GDM1 (cell line): ENCODE data around the gene BID.
"Not testable (repeated sequence)": the region's sequence is repeated elsewhere in the genome, so short reads cannot be mapped to it uniquely, and the experiment has no call there.

Experiments
- DNase-seq: peaks from one replicate; lab custom pipeline; 2025; lab: John Stamatoyannopoulos, UW

The BID gene

DNA sequence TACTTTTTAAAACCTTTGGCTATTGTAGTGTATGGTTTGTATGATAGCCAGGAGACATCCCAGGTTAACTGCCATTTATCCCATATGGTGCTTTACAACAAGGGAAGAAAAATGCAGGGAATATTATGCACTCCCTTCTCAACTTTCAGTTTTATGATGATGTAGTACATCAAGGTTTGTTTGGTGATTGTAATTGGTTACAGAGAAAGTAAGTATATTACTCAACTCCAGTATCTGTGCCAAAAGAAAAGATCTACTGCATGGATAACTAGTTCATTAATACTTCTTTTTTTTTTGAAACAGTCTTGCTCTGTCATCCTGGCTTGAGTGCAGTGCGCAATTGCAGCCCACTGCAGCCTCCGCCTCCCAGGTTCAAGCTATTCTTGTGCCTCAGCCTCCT, 70.5 kb downstream of the BID start:
- no peak for DNase-seq

DNA sequence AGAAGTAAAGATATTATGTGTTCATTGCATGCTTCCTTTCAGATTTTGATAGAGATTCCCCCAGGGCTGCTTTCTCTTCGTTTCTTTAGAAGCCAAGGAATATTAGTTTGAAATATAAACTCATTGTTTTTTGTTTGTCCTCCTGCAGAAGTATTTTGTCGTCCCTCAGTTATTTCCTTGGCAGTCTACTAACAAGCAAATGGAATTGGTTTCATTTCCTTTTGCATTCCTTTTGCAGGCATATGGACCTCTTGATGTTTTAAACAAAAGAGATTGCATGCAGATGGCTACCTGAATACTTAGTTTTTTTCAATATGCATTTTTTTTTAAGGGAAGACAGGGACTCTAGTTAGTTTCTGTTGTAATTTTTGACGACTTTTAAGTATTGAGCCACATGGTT, 73.5 kb downstream of the BID start:
- DNase-seq = no peak

DNA sequence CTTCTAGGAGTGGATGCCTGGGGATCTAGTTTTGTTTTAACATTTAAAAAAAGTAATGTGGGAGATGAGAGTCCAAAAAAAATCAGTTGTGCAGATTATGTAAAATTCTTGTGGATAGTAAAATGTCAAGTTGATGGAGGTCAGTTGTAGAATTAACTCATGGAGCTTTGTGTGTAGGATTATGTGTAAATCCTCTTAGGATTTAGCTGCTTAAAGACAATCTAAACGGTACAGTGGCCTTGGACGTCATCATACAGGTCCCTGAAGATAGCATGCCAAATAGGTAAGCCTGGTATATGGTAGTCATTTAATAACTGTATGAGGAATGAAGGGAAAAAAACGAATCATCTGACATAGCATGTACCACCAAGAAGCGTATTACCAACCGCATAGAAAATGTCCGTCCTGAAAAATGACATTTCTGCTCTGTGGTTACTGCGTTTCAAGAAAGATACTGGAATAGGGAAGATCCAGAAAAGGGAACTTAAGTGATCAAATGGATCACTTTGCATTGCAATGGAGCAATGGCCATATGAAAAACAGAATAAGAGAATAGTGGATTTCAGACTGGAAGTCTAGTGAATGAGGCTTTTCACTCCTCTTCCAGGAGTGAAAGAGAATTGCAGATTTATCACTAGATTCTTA, 74.5 kb downstream of the BID start:
- no peak for DNase-seq

DNA sequence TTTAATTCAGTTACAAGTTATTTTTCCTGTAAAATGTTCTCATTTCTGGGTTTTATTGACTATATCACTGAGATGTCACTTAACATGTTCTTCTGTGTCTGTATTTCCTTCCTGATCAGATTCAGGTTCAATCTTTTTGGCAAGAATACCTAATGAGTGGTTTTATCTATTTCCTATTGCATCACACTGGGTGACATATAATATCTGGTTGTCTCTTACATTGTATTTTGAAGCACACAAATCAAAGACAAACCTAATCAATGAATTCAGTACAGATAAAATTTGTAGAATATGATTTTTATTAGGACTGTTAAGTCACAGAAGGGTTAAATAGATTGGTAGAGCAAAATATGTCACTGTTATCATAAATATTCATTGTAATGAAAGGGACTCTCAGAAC, 75.3 kb downstream of the BID start:
- no peak for DNase-seq

DNA sequence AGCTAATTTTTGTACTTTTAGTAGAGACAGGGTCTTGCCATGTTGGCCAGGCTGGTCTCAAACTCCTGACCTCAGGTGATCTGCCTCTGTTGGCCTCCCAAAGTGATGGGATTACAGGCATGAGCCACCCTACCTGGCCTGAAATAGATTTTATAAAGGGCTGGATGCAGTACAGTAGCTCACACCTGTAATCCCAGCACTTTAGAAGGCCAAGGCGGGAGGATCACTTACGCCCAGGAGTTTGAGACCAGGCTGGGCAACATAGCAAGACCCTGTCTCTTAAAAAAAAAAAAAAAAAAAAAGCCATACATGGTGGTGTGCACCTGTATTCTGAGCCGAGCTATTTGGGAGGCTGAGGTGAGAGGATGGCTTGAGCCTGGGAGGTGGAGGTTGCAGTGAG, 76.0 kb downstream of the BID start:
- DNase-seq = not testable (repeated sequence)

DNA sequence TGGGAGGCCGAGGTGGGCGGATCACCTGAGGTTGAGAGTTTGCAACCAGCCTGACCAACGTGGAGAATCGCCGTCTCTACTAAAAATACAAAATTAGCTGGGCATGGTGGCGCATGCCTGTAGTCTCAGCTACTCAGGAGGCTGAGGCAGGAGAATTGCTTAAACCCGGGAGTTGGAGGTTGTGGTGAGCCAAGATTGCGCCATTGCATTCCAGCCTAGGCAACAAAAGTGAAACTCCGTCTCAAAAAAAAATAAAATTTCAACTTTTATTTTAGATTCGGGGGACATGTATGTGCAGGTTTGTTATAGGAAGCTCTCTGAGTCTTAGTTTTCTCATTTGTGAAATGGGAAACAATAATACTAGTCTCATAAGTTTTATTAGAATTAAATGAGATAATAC, 77.1 kb downstream of the BID start:
- DNase-seq = not testable (repeated sequence)

DNA sequence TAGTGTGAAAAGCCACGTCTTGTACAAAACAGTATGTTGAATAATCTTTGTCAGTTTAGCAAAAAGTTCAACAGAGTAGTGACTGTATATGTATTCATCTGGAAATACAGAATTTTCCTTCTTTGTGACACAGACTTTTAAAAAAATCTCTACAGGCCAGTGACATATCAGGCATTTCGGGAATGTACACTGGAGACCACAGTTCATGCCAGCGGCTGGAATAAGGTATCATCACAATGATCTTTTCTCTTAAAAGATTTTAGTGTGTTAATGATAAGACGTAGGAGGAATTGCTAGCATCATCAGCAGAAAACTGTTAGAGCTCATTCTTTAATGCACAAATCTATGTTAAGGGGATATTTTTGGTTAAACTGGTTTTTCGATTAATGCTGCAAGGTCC, 78.3 kb downstream of the BID start:
- DNase-seq = no peak

DNA sequence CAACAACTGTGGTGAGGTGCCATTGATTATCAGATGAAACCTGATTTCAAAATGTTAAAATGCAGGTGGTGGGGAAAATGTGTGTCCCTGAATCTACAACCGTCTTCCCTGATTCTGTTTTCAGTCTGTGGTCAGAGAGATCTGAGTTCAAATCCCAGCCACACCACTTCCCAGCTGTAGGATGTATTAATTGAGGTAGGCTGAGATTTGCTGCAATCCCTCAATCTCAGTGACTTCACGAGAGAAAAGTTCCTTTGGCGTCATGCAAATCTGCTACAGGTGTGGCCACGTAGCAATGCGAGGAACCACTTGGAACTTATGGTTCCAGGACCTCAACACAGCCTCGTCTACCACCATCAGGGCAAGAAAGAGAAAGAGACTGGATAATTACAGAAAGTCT, 79.5 kb downstream of the BID start:
- no peak for DNase-seq

DNA sequence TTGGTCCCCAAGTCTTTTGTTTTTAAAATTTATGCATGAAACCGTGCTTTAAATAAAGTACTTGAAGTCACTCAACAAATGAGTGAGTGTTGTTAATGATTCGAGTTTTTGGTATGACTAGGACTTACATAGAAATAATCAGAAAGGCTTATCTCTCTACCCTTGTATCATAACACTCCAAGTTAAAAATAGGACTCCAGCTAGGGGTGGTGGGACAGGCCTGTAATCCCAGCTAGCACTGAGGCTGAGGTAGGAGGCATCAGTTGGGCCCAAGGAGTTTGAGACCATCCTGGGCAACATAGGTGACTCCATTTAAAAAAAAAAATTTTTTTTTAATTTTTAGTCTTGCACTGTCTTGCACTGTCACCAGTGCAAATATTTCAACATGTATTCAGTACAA, 80.1 kb downstream of the BID start:
- DNase-seq = no peak

DNA sequence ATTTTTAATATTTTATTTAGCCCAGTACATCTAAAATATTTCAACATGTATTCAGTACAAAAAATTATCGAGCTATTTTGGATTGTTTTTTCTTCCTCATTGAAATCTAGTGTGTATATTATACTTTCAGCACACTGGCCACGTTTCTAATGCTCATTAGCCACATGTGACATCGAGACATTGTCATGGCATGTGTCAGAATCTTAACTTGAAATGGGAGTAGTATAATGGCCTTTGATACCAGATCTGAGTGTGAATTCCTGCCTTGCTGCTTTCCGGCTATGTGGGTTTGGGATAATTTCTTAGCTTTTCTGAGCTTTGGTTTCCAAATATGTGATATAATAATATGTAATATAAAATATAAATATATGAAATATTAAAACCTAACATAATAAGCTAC, 81.4 kb downstream of the BID start:
- no peak for DNase-seq

DNA sequence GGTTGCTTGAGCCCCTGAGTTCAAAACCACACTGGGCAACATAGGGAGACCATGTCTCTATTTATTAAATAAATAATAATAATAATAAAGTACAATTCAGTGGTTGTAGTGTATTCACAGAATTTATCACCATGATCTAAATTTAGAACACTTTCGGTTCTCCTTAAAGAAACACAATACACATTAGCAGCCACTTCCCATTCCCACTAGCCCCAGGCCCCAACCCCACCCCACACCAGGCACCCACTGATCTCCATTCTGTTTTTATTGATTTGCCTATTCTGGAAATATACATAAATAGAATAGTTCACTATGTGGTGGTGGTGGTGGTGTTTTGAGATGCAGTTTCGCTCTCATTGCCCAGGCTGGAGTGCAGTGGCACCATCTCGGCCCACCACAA, 90.0 kb downstream of the BID start:
- DNase-seq = no peak
